Thoracic aorta (tissue), 2 donors: Measurements from ENCODE around the gene RNF157. TPM values are rescaled to one million over a fixed set of nuclear protein-coding genes. Genes with fewer than 3 reads are reported as not detected.

Experiments used
- ATAC-seq: fragments of 150-250 bp; one replicate; pipeline ENCODE4 v1.8.0; 2017; ENCODE audit warnings: low read depth; ENCODE audit not compliant: insufficient number of reproducible peaks, low FRiP score
- DNase-seq: peaks from one replicate; pipeline ENCODE4 v3.0.0-alpha.2; 2020; ENCODE audit warnings: low spot score
- H3K27ac ChIP-seq, 2 donors: fragments of 200-600 bp; sonication (generic); 1 replicate in 1 of 2; 2 replicates in 1 of 2; pipeline ENCODE4 v1.5.1; 2016; ENCODE audit warnings: mild to moderate bottlenecking in 2 of 2, moderate library complexity in 2 of 2
- H3K27me3 ChIP-seq: fragments of 200-600 bp; sonication (generic); replicated peaks from 2 replicates; pipeline ENCODE4 v1.6.0; 2016; ENCODE audit warnings: mild to moderate bottlenecking; ENCODE audit not compliant: insufficient read depth
- H3K36me3 ChIP-seq: fragments of 200-600 bp; sonication (generic); one replicate; pipeline ENCODE4 v1.5.1; 2016
- H3K4me1 ChIP-seq, 2 donors: fragments of 200-600 bp; sonication (generic); 1 replicate in 1 of 2; 2 replicates in 1 of 2; pipeline versions ENCODE4 v1.5.1 to v1.6.0; 2016; ENCODE audit warnings: low read depth in 2 of 2, mild to moderate bottlenecking in 1 of 2; ENCODE audit not compliant: control insufficient read depth in 1 of 2
- H3K4me3 ChIP-seq: fragments of 200-600 bp; sonication (generic); 2 replicates; pipeline ENCODE4 v1.5.1; 2016; ENCODE audit warnings: mild to moderate bottlenecking
- H3K9me3 ChIP-seq: fragments of 200-600 bp; sonication (generic); 2 replicates; pipeline ENCODE4 v1.5.1; 2016
- total RNA-seq, 2 donors: library from RNA; depleted of rRNA; stranded (reverse); fragments of >200 nt; gene quantifications; one replicate each; pipeline versions ENCODE4 v1.1.0 to v1.2.3, GENCODE V29; 2016
- TF ChIP-seq, protein P1 (sequence below): fragments of 200-600 bp; sonication (generic); IDR thresholded peaks from one replicate; pipeline ENCODE4 v1.5.1; 2019; ENCODE audit warnings: antibody characterized with exemption

Gene RNF157
- total RNA-seq, 2 donors from 2014 or later, result 0.41 to 1.9 TPM

DNA sequence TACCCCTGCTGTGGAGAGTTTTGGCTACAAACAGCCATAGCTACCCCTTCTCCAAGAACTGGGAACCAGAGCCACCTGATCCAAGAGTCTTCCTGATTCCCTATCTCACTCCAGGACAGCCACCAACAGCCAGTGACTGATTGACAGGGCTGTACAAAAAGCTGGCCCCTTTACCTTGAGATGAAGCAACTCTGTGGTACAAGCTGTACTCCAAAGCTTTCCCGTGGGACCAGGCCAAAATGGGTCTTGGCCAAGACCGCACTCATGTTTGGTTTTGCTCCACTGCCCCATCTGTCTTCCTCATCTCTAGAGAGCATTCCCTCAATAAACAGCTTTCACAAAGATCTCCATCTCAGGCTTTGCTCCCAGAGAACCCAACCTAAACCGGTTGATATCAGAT, 43.6 kb downstream of the RNF157 start:
- ATAC-seq, result no peak
- no peak for DNase-seq
- H3K36me3 ChIP-seq, result no peaks in the 10 kb centered on the region
- H3K27ac ChIP-seq, result no peak overlapping the region
- no peaks in the 10 kb centered on the region for H3K27me3 ChIP-seq
- H3K4me1 ChIP-seq, result peaks cover 0 to 20% of the 10 kb centered on the region in 2 donors
- H3K9me3 ChIP-seq, result no peaks in the 10 kb centered on the region
- TF ChIP-seq, protein P1, sequence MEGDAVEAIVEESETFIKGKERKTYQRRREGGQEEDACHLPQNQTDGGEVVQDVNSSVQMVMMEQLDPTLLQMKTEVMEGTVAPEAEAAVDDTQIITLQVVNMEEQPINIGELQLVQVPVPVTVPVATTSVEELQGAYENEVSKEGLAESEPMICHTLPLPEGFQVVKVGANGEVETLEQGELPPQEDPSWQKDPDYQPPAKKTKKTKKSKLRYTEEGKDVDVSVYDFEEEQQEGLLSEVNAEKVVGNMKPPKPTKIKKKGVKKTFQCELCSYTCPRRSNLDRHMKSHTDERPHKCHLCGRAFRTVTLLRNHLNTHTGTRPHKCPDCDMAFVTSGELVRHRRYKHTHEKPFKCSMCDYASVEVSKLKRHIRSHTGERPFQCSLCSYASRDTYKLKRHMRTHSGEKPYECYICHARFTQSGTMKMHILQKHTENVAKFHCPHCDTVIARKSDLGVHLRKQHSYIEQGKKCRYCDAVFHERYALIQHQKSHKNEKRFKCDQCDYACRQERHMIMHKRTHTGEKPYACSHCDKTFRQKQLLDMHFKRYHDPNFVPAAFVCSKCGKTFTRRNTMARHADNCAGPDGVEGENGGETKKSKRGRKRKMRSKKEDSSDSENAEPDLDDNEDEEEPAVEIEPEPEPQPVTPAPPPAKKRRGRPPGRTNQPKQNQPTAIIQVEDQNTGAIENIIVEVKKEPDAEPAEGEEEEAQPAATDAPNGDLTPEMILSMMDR, result no peak
- H3K4me3 ChIP-seq, result no peak overlapping the region

DNA sequence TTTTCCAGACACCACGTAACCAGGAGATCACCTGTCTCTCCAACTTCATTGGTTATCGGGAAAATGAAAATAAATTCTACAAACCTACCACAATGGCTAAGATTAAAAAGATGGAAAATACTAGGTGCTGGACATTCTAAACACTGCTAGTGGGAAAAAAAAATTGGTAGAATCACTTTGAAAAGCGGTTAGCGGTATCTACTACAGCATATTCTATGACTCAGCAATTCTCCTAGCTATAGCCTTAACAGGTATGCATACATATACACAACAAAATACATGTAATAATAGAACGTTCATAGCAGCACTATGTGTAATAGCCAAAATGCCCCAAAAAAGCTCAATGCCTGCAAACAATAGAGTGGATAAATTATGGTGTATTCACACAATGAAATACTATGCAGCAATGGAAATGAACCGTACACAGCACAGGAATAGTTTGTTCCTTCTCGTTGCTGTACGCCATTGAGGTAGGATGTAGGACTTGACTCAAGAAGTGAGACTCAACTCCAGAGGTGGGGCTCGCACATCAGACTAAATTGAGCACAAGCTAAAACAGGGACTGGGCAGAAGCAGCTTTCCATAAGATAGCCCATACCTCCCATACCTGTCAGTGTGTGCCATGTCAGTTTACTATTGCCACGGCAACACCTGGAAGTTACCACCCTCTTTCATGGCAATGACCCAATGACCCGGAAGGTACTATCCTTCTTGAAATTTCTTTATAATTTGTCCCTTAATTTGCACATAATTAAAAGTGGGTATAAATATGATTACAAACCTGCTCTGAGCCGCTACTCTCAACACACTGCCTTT, 44.8 kb downstream of the RNF157 start:
- Histone ChIP-seq H3K27ac (no peak overlapping the region), H3K4me3 (no peak overlapping the region), H3K36me3 (no peaks in the 10 kb centered on the region), H3K4me1 (peaks cover 0 to 20% of the 10 kb centered on the region in 2 donors), H3K27me3 (no peaks in the 10 kb centered on the region), H3K9me3 (no peaks in the 10 kb centered on the region)
- ATAC-seq (no peak), DNase-seq (no peak)
- TF ChIP-seq, protein P1, result no peak

DNA sequence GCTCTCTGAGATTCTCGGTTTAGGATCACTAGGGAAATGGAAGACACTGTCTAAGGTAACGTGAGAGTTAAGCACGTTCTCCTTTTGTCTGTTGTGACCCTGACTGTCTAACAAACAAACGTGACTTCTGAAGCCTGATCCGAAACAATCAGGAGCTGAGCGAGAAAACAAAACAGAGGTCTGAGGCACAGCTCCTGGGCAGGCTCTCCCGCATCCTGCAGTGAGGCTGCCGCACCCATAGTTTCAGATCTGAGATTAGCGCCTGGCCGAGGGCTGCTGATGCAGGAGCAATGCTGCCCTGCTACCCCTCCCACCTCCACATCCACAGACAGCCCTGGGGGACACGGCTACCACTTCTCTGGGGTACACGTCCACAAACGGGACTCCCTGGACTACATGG, 46.7 kb downstream of the RNF157 start:
- peaks cover 0 to 20% of the 10 kb centered on the region in 2 donors for H3K4me1 ChIP-seq
- no peak overlapping the region for H3K27ac ChIP-seq
- no peaks in the 10 kb centered on the region for H3K9me3 ChIP-seq
- TF ChIP-seq, protein P1, result no peak
- no peak for ATAC-seq
- DNase-seq, result no peak
- no peaks in the 10 kb centered on the region for H3K36me3 ChIP-seq
- H3K27me3 ChIP-seq, result no peaks in the 10 kb centered on the region
- no peak overlapping the region for H3K4me3 ChIP-seq

DNA sequence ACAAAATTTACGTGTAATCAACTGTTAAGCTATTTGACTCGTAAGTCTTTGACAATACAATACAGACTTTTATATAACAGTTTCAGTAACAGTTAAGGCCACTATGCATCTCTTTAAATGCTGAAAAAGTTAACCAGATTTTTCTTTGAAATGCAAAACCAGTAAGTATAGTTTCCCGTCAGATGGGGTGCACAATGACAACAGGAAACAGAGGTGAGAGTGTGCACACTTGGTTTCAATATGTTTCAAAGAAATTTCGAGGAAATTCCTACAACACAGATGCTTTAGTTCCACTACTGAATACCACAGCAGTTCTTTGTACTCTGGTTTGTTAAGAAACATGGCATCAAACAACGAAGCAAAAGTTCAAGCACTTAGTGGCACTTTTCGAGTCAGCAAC, 48.4 kb downstream of the RNF157 start:
- H3K27ac ChIP-seq, result no peak overlapping the region
- no peak overlapping the region for H3K4me3 ChIP-seq
- peaks cover 0 to 8% of the 10 kb centered on the region in 2 donors for H3K4me1 ChIP-seq
- ATAC-seq (no peak), DNase-seq (no peak)
- no peaks in the 10 kb centered on the region for H3K36me3 ChIP-seq
- H3K9me3 ChIP-seq, result no peaks in the 10 kb centered on the region
- no peaks in the 10 kb centered on the region for H3K27me3 ChIP-seq
- TF ChIP-seq, protein P1, result no peak

DNA sequence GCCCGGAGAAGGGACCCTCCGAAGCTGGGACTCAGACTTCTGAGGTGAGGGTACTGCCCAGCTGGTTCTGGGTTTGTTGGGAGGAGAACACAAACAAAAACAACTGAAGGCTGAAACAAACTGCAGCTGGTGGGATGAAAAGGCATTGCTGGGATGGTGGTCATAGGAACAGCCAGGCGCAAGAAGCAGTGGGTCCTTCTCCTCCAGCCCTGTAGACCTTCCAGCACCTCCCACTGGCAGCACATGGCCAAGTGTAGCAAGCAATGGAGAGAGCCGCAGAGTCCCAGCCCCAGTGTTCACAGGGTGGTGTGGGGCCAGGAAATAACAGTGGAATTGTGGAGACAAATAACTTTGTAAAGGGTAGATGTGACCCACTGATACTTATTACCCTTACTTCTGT, 50.6 kb downstream of the RNF157 start:
- TF ChIP-seq, protein P1, result no peak

More for the DNA sequence above, 50.6 kb downstream of the RNF157 start:
- ATAC-seq (no peak), DNase-seq (no peak)
- Histone ChIP-seq H3K36me3 (no peaks in the 10 kb centered on the region), H3K27me3 (no peaks in the 10 kb centered on the region), H3K9me3 (no peaks in the 10 kb centered on the region), H3K27ac (no peak overlapping the region), H3K4me1 (no peaks in the 10 kb centered on the region), H3K4me3 (no peak overlapping the region)
